ENCODE results near the gene CIB1. TPM values are rescaled to one million over a fixed set of nuclear protein-coding genes. Genes with fewer than 3 reads are reported as not detected.

The CIB1 gene
- polyA plus RNA-seq, 2 of the 4 experiments (the other 2 are of a cell fraction), result 84.1 to 120 TPM

DNA sequence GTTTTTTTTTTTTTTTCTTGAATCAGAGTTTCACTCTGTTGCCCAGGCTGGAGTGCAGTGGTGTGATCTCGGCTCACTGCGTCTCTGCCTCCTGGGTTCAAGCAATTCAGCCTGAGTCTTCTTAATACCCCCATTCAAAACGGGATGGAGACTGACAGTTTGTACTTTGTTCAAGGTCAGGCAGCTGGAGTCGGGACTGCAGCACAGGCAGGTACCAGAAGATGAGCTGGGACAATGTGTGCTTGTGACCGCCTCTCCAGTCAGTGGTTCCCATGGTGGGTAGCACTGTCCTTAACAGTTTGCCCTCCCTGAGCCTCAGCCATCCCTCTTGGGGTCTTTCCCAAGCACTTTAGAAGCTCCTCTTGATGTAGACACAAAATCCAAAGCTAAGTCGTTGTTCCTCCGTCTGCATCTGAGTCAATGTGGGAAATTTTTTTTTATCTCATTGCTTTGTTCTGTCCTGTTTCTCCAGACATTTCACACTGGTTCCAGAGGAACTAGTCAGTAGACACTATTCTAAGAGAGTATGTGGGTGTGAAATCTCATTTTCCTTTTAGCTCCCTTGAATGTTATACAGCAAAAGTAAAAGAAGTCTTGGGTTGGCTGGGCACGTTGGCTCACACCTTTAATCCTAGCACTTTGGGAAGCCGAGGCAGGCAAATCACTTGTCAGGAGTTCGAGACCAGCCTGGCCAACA is 10.3 kb upstream of the CIB1 start:
- WGBS (ENCODE audit: missing lambda C conversion rate), result 81% methylated on average over 10 of the region's 10 CpGs
- ATAC-seq, result no peak

GRCh38 chr15:90241343-90242192 is 7.8 kb upstream of the CIB1 start:
- CTCF ChIA-PET, result interaction anchor here (0.7 to 4.0 kb wide), 6 partner anchors 9 to 105 kb away, joined by 3 to 20 read pairs (median 4); partner anchors contain the start of genes CIB1 and TTLL13
- TF ChIP-seq SMC3 (IDR thresholded peaks at IDR 0.05) (no peak), EHMT2 (IDR thresholded peaks at IDR 0.05; ENCODE audit: low read depth) (no peak), RARB (CRISPR knock-in tag; IDR thresholded peaks at IDR 0.05) (no peak)
- H3K4me1 ChIP-seq, result no peaks in the 10 kb centered on the region
- no peak overlapping the region for H3K4me2 ChIP-seq
- no peak overlapping the region for H3K4me3 ChIP-seq
- POLR2A ChIA-PET, result interaction anchor here (0.6 kb wide), 2 partner anchors 10 to 296 kb away, joined by 3 read pairs; no protein-coding TSS in a partner anchor
- H3K27ac ChIP-seq, result no peak overlapping the region
- FAIRE-seq (no peak), ATAC-seq (peak; percentile 20 to 31; a peak in 3 of 6 replicates), DNase-seq (ENCODE audit: low read depth in 1 of 2, low spot score in 1 of 2) (no peak)
- H3K9me3 ChIP-seq, result no peaks in the 10 kb centered on the region
- 91% methylated on average over 18 of the region's 22 CpGs for WGBS (ENCODE audit: missing lambda C conversion rate)

More for the DNA sequence above, 10.3 kb upstream of the CIB1 start:
- no peak overlapping the region for H3K4me3 ChIP-seq
- no peak for TF ChIP-seq MAZ (IDR thresholded peaks at IDR 0.05; ENCODE audit: borderline replicate concordance, low read depth, low read length)
- TF ChIP-seq CBX8 (IDR thresholded peaks at IDR 0.05), result no peak
- no peak for TF ChIP-seq FOSB (CRISPR knock-in tag; IDR thresholded peaks at IDR 0.05)
- TF ChIP-seq CHD4 (IDR thresholded peaks at IDR 0.05; ENCODE audit: borderline replicate concordance), result no peak
- ChIA-PET CTCF (interaction anchor here (0.6 to 4.0 kb wide), 7 partner anchors 7 to 197 kb away, joined by 3 to 20 read pairs (median 6); partner anchors contain the start of genes CIB1, GDPGP1 and TTLL13), POLR2A (interaction anchor here (2.4 kb wide), 1 partner anchor 10 kb away, joined by 10 read pairs; the partner anchor contains the start of genes CIB1 and GDPGP1)
- no peak overlapping the region for H3K27ac ChIP-seq
- no peaks in the 10 kb centered on the region for H3K9me3 ChIP-seq
- DNase-seq (ENCODE audit: low read depth in 1 of 2, low spot score in 1 of 2), result no peak
- peaks cover 5% of the 10 kb centered on the region; the same call in 2 of the 3 replicates for H3K4me1 ChIP-seq
- no peak overlapping the region for H3K4me2 ChIP-seq
- FAIRE-seq, result no peak

- 90% methylated on average over 6 of the region's 8 CpGs for WGBS (ENCODE audit: missing lambda C conversion rate)
- TF ChIP-seq SMC3 (IDR thresholded peaks at IDR 0.05) (no peak), CEBPB (IDR thresholded peaks at IDR 0.05) (no peak), HOXB13 (CRISPR knock-in tag; IDR thresholded peaks at IDR 0.05; ENCODE audit: low read depth) (no peak), MYC (IDR thresholded peaks at IDR 0.05; ENCODE audit: borderline replicate concordance, low read length) (no peak), KDM1A (IDR thresholded peaks at IDR 0.05; ENCODE audit: low read depth) (no peak)
- Histone ChIP-seq H3K27ac (no peak overlapping the region), H3K4me3 (no peak overlapping the region), H3K4me1 (no peaks in the 10 kb centered on the region), H3K9me3 (no peaks in the 10 kb centered on the region), H3K4me2 (no peak overlapping the region)
- no peak for DNase-seq (ENCODE audit: low read depth in 1 of 2, low spot score in 1 of 2)
- no peak for ATAC-seq
- ChIA-PET POLR2A (no interaction called here), CTCF (interaction anchor here (1.1 to 4.0 kb wide), 3 partner anchors 10 to 104 kb away, joined by 3 to 20 read pairs (median 4); partner anchors contain the start of gene TTLL13)
- no peak for FAIRE-seq
Observed at GRCh38 chr15:90240856-90241255, 7.1 kb upstream of the CIB1 start.

GRCh38 chr15:90239371-90239770 is 5.6 kb upstream of the CIB1 start:
- Histone ChIP-seq H3K4me2 (no peak overlapping the region), H3K9me3 (no peaks in the 10 kb centered on the region), H3K27ac (no peak overlapping the region), H3K4me1 (peaks cover 7% of the 10 kb centered on the region; the same call in 2 of the 3 replicates), H3K4me3 (no peak overlapping the region)
- ATAC-seq (no peak), FAIRE-seq (no peak), DNase-seq (ENCODE audit: low read depth in 1 of 2, low spot score in 1 of 2) (no peak)
- 65% methylated on average over 3 of the region's 3 CpGs for WGBS (ENCODE audit: missing lambda C conversion rate)
- TF ChIP-seq ZFP36 (IDR thresholded peaks at IDR 0.05; ENCODE audit: borderline replicate concordance, partially characterized antibody), result no peak
- no peak for TF ChIP-seq TFCP2L1 (CRISPR knock-in tag; IDR thresholded peaks at IDR 0.05)
- no peak for TF ChIP-seq ELK1 (IDR thresholded peaks at IDR 0.05; ENCODE audit: low read depth, low read length)
- TF ChIP-seq JUN (IDR thresholded peaks at IDR 0.05), result no peak
- TF ChIP-seq REST (IDR thresholded peaks at IDR 0.05), result no peak
- TF ChIP-seq CBX8 (IDR thresholded peaks at IDR 0.05), result no peak
- TF ChIP-seq, protein P1, sequence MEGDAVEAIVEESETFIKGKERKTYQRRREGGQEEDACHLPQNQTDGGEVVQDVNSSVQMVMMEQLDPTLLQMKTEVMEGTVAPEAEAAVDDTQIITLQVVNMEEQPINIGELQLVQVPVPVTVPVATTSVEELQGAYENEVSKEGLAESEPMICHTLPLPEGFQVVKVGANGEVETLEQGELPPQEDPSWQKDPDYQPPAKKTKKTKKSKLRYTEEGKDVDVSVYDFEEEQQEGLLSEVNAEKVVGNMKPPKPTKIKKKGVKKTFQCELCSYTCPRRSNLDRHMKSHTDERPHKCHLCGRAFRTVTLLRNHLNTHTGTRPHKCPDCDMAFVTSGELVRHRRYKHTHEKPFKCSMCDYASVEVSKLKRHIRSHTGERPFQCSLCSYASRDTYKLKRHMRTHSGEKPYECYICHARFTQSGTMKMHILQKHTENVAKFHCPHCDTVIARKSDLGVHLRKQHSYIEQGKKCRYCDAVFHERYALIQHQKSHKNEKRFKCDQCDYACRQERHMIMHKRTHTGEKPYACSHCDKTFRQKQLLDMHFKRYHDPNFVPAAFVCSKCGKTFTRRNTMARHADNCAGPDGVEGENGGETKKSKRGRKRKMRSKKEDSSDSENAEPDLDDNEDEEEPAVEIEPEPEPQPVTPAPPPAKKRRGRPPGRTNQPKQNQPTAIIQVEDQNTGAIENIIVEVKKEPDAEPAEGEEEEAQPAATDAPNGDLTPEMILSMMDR (IDR thresholded peaks at IDR 0.05), result no peak
- TF ChIP-seq, protein P2, sequence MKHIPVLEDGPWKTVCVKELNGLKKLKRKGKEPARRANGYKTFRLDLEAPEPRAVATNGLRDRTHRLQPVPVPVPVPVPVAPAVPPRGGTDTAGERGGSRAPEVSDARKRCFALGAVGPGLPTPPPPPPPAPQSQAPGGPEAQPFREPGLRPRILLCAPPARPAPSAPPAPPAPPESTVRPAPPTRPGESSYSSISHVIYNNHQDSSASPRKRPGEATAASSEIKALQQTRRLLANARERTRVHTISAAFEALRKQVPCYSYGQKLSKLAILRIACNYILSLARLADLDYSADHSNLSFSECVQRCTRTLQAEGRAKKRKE (CRISPR knock-in tag; IDR thresholded peaks at IDR 0.05; ENCODE audit: low read depth), result no peak
- ChIA-PET CTCF (interaction anchor here (3.4 to 15.7 kb wide), 2 partner anchors 8 to 26 kb away, joined by 13 to 288 read pairs; no protein-coding TSS in a partner anchor), POLR2A (no interaction called here)

Data from A549 (cell line).